Measurements from ENCODE around the gene CYP2B6.

DNA sequence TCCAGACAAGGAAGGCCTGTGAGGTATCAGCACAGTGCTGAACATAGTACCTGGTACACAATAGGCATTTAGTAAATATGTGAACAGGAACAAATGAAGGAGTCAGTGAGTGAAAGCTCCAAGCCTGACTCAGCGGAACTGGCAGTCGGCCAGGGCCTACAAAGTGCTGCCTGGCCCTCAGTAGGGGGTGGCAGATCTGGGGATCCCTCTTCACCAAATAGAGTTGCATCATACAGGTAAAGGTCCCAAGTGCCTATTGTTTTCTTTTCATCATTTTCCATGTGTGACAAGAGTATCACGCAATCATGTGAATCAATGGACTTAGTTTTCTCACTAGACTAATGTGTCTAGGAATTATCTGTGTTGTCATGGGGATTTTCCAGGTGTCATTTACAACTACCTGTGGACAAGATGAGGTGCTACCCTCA is 9.2 kb downstream of the CYP2B6 start:
- no peak for TF ChIP-seq POLR2A (IDR thresholded peaks at IDR 0.05; ENCODE audit: low read depth)
- no peak for TF ChIP-seq CTCF (IDR thresholded peaks at IDR 0.05)
- no peak for TF ChIP-seq POLR2AphosphoS5 (IDR thresholded peaks at IDR 0.05)
- no peak for TF ChIP-seq EP300 (IDR thresholded peaks at IDR 0.05)
